ENCODE data around the gene SHC2. TPM values are rescaled to one million over a fixed set of nuclear protein-coding genes. Genes with fewer than 3 reads are reported as not detected.

Gene SHC2
- total and polyA plus RNA-seq, 2 of the 8 experiments (the other 6 are each of a cell fraction or from before 2014, with no cell fraction given) = 4.4 to 7.3 TPM

DNA sequence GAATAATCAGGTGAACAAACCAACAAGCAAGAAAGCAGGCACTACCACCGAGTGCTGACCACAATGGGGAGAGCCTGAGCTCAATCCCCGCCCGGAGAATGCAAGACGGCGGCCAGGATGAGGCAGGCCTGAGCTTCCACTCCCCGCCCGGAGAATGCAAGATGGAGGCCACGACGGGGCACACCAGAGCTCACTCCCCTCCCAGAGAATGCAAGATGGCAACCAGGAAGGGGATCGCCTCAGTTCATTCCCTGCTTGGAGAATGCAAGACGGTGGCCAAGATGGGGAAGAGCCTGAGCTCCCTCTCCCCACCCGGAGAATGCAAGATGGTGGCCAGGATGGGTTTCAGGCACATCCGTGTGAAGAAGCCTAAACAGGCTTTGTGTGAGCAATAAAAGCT lies 91.6 kb downstream of the SHC2 start:
- Histone ChIP-seq H3K36me3 (ENCODE audit: control insufficient read depth in 2 of 4, insufficient read depth in 4 of 4, low read length in 3 of 4) (no peaks in the 10 kb centered on the region), H2BK120ac (replicated peaks; ENCODE audit: low read depth, low read length) (no peak overlapping the region), H4K91ac (replicated peaks; ENCODE audit: insufficient read length, low read length) (no peak overlapping the region), H3K27ac (ENCODE audit: low read depth, low read length) (no peak overlapping the region), H3K4me3 (ENCODE audit: extremely low read depth in 1 of 4, insufficient read depth in 2 of 4, low read depth in 3 of 4, low read length in 4 of 4) (no peak overlapping the region), H3K4ac (replicated peaks; ENCODE audit: insufficient read length, low read depth, low read length) (no peak overlapping the region), H3K14ac (ENCODE audit: insufficient read length) (no peak overlapping the region), H3K23ac (ENCODE audit: insufficient read length) (no peak overlapping the region), H3K23me2 (ENCODE audit: low read depth, low read length) (no peaks in the 10 kb centered on the region), H2BK12ac (ENCODE audit: low read depth, low read length) (no peak overlapping the region), H3K4me1 (replicated peaks in 1 of 4; ENCODE audit: control insufficient read depth in 3 of 4, insufficient read depth in 4 of 4, low read length in 3 of 4) (no peaks in the 10 kb centered on the region), H3K9me3 (ENCODE audit: insufficient read depth in 2 of 2, low read depth in 1 of 2, low read length in 1 of 2) (no peaks in the 10 kb centered on the region; a peak in 1 of 4 replicates), H3K56ac (replicated peaks; ENCODE audit: insufficient read length, low read depth, low read length) (no peak overlapping the region), H4K8ac (ENCODE audit: extremely low read depth, insufficient read depth, low read length) (peak overlapping the region; percentile 9; the same call in 1 of the 2 replicates), H2BK5ac (ENCODE audit: low read depth, low read length) (no peak overlapping the region), H4K5ac (ENCODE audit: insufficient read length, low read depth, low read length) (no peak overlapping the region), H3K18ac (ENCODE audit: extremely low read depth, low read length) (no peak overlapping the region), H2AK5ac (ENCODE audit: low read depth, low read length) (no peak overlapping the region), H2BK20ac (ENCODE audit: low read length) (no peak overlapping the region), H2AFZ (ENCODE audit: low read length) (peak overlapping the region; percentile 90), H2BK15ac (ENCODE audit: low read length) (no peak overlapping the region), H4K20me1 (replicated peaks in 1 of 2; ENCODE audit: control insufficient read depth in 1 of 2, insufficient read depth in 2 of 2, low read length in 2 of 2) (peaks cover 0 to 2% of the 10 kb centered on the region in 2 experiments), H3K4me2 (ENCODE audit: insufficient read depth in 1 of 2, low read depth in 2 of 2, low read length in 2 of 2) (no peak overlapping the region), H3K79me1 (ENCODE audit: low read depth, low read length) (no peaks in the 10 kb centered on the region), H3K9ac (replicated peaks in 1 of 4; ENCODE audit: extremely low read depth in 1 of 4, low read depth in 3 of 4, low read length in 3 of 4) (no peak overlapping the region), H3K79me2 (ENCODE audit: control insufficient read depth in 1 of 2, insufficient read depth in 2 of 2, low read length in 2 of 2) (no peaks in the 10 kb centered on the region), H3K27me3 (replicated peaks in 1 of 4; ENCODE audit: control insufficient read depth in 3 of 4, extremely low read depth in 1 of 4, insufficient read depth in 3 of 4, low read length in 3 of 4) (no peaks in the 10 kb centered on the region; a peak in 1 of 7 replicates)
- DNase-seq (ENCODE audit: low read depth in 1 of 2, low spot score in 2 of 2) (no peak), FAIRE-seq (no peak)
- TF ChIP-seq HDAC6 (IDR thresholded peaks at IDR 0.05; ENCODE audit: low read depth, low read length) (no peak), RNF2 (IDR thresholded peaks at IDR 0.05; ENCODE audit: borderline replicate concordance, low read depth, low read length, missing control alignments, poor library complexity, severe bottlenecking) (no peak), KDM4A (IDR thresholded peaks at IDR 0.05; ENCODE audit: low read depth, low read length, severe bottlenecking) (no peak), POLR2AphosphoS5 (IDR thresholded peaks at IDR 0.05; ENCODE audit: low read depth, low read length) (no peak), TEAD4 (IDR thresholded peaks at IDR 0.05; ENCODE audit: low read depth, low read length) (0 out of 2 replicates have a peak, but pooled peaks have one; percentile 41), TAF1 (IDR thresholded peaks at IDR 0.05; ENCODE audit: low read depth, low read length) (no peak), YY1 (IDR thresholded peaks at IDR 0.05; ENCODE audit: low read depth, low read length) (peak; percentile 71; the same call in 1 of the 2 replicates), EP300 (IDR thresholded peaks at IDR 0.05; ENCODE audit: borderline replicate concordance in 1 of 2, low read depth in 2 of 2, low read length in 2 of 2) (no peak), BCL11A (IDR thresholded peaks at IDR 0.05; ENCODE audit: low read depth in 2 of 2, low read length in 2 of 2) (no peak)
- WGBS, 2 experiments (ENCODE audit: extremely low coverage in 1 of 2, insufficient coverage in 1 of 2, insufficient read length in 1 of 2, insufficient replicate concordance in 2 of 2, low coverage in 1 of 2, low lambda C conversion rate in 2 of 2, missing lambda C conversion rate in 1 of 2) = 91% methylated on average over 13 of the region's 13 CpGs; no CpG with 5 or more reads in 1 of the 2 experiments
- CTCF ChIA-PET (ENCODE audit: partially characterized antibody) = interaction anchor here (0.8 to 4.6 kb wide), 2 partner anchors 16 to 39 kb away, joined by 4 to 25 read pairs; no protein-coding TSS in a partner anchor
- POLR2A ChIA-PET (ENCODE audit: partially characterized antibody) = no interaction called here

All from H1 (cell line).